ENCODE data around the gene DCP1B. TPM values are rescaled to one million over a fixed set of nuclear protein-coding genes. Genes with fewer than 3 reads are reported as not detected.

The DCP1B gene
- total RNA-seq, 1 donor from 2014 or later = 5.4 TPM

GRCh38 chr12:2017546-2018337 lies 13.5 kb upstream of the DCP1B start:
- DNase-seq = peak; percentile 57

GRCh38 chr12:2016862-2017545 lies 12.7 kb upstream of the DCP1B start:
- no peak for DNase-seq

GRCh38 chr12:2014231-2014630 lies 10.0 kb upstream of the DCP1B start:
- DNase-seq = no peak

GRCh38 chr12:2013527-2014223 lies 9.4 kb upstream of the DCP1B start:
- peak; percentile 38 for DNase-seq

- no peak for DNase-seq
These were observed 8.8 kb upstream of the DCP1B start for GRCh38 chr12:2013086-2013485.

GRCh38 chr12:2011643-2012607 lies 7.7 kb upstream of the DCP1B start:
- no peak for DNase-seq

GRCh38 chr12:2009623-2010022 lies 5.4 kb upstream of the DCP1B start:
- no peak for DNase-seq

GRCh38 chr12:2008677-2009076 lies 4.4 kb upstream of the DCP1B start:
- no peak for DNase-seq

- DNase-seq = peak; percentile 6
These were observed 563 bp downstream of the DCP1B start for GRCh38 chr12:2003676-2004112.

- DNase-seq = no peak
These were observed 8.9 kb downstream of the DCP1B start for GRCh38 chr12:1995205-1995896.

- DNase-seq = no peak
These were observed 9.7 kb downstream of the DCP1B start for GRCh38 chr12:1994429-1995143.

GRCh38 chr12:1993871-1994371 lies 10.3 kb downstream of the DCP1B start:
- DNase-seq = no peak

GRCh38 chr12:1993341-1993740 lies 10.9 kb downstream of the DCP1B start:
- peak; percentile 69 for DNase-seq

GRCh38 chr12:1992732-1993131 lies 11.5 kb downstream of the DCP1B start:
- DNase-seq = no peak

- no peak for DNase-seq
These were observed 15.1 kb downstream of the DCP1B start for GRCh38 chr12:1989111-1989510.

- no peak for DNase-seq
These were observed 19.5 kb downstream of the DCP1B start for GRCh38 chr12:1984759-1985158.

GRCh38 chr12:1980282-1980681 lies 24.0 kb downstream of the DCP1B start:
- no peak for DNase-seq

- DNase-seq = no peak
These were observed 26.0 kb downstream of the DCP1B start for GRCh38 chr12:1978078-1978862.

- DNase-seq = no peak
These were observed 26.7 kb downstream of the DCP1B start for GRCh38 chr12:1977588-1977987.

GRCh38 chr12:1977109-1977508 lies 27.1 kb downstream of the DCP1B start:
- DNase-seq = no peak
